Body of pancreas (tissue), 4 donors: Measurements from ENCODE around the gene SNCAIP. TPM values are rescaled to one million over a fixed set of nuclear protein-coding genes. Genes with fewer than 3 reads are reported as not detected.

Experiments
- ATAC-seq: fragments of 150-250 bp; one replicate; pipeline ENCODE4 v1.9.1; 2016
- DNase-seq, 4 donors: peaks; one replicate each; pipeline ENCODE4 v3.0.0-alpha.2; 2019
- H3K27ac ChIP-seq, 4 donors: fragments of 200-600 bp; sonication (generic); 1 replicate in 3 of 4; 2 replicates in 1 of 4; pipeline versions ENCODE4 v1.5.1 to v1.6.1; 2016 to 2019; ENCODE audit warnings: mild to moderate bottlenecking in 1 of 4, mixed read lengths in 1 of 4, moderate library complexity in 1 of 4
- H3K27me3 ChIP-seq, 2 donors: fragments of 200-600 bp; sonication (generic); one replicate each; pipeline ENCODE4 v1.6.0; 2016; ENCODE audit warnings: mild to moderate bottlenecking in 1 of 2
- H3K36me3 ChIP-seq, 2 donors: fragments of 200-600 bp; sonication (generic); replicated peaks in 1 of 2; 2 replicates each; pipeline ENCODE4 v1.5.1; 2016; ENCODE audit warnings: low read depth in 2 of 2; ENCODE audit not compliant: insufficient read depth in 1 of 2
- H3K4me1 ChIP-seq: fragments of 200-600 bp; sonication (generic); one replicate; pipeline ENCODE4 v1.6.0; 2016
- H3K4me3 ChIP-seq, 2 donors: fragments of 200-600 bp; sonication (generic); 1 replicate in 1 of 2; 2 replicates in 1 of 2; pipeline ENCODE4 v1.5.1; 2016 to 2019
- H3K9me3 ChIP-seq, 3 donors: fragments of 200-600 bp; sonication (generic); 1 replicate in 2 of 3; 2 replicates in 1 of 3; pipeline ENCODE4 v1.5.1; 2016
- POLR2A ChIP-seq, 3 donors: fragments of 450-650 bp; IDR thresholded peaks; one replicate each; pipeline ENCODE4 v1.6.1; 2016; ENCODE audit warnings: antibody characterized with exemption in 3 of 3, mild to moderate bottlenecking in 2 of 3
- WGBS, 2 donors: methylation state at CpG; one replicate each; pipeline ENCODE4 v1.1.5; 2017; 5-methylcytosine and 5-hydroxymethylcytosine counted together
- intact Hi-C: fragments of 100-400 bp; cut with DNase I; formaldehyde crosslinking; loops from one replicate; pipeline ENCODE4 v1.15.1; 2023
- total RNA-seq, 2 donors: library from RNA; depleted of rRNA; stranded (reverse); fragments of >200 nt; gene quantifications; one replicate each; pipeline ENCODE4 v1.1.0, GENCODE V29; 2016
- TF ChIP-seq, protein P1 (sequence below), 7 experiments: fragments of 450-650 bp in 4 of 7; fragments of 200-600 bp in 3 of 7; sonication (generic) in 3 of 7; IDR thresholded peaks; one replicate each; pipeline ENCODE4 v1.5.1; 2016 to 2019; ENCODE audit warnings: antibody characterized with exemption in 7 of 7

SNCAIP gene
- total RNA-seq, 2 donors from 2014 or later: 1.3 to 2.6 TPM

DNA sequence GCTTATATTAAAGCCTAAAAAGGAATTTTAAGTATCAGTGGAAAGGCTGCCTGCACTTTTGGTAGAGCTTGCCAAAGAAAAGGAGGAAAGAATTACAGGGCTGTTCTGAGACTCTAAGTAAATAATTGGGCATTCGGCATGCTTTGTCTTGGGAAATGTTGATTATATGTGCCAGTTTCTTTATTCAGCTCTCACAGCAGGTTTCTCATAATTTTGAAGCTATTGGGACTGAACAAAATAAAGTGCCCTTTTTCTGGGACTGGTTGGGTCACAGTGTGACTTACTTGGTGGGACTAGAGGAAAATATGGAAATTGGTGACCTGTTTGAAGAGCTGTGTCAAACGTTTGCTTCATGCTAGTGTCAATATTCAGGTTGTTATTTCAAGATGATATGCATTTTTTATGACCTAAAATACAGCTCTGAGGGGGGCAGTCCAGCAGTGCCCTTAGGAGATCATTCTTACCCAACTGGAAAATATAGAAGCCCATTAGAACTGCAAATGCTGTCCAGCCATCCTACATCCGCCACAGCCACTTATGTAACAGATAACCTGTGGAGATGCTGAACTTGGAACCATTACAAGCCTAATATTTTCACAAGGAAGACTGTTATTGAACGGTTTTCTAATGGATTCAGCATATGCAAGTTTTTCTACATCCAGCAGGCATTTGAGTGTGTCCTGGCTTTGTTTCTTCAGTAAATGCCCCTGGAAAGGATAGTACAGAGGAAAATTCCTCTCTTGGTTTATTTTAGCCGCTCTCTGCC, 122.4 kb downstream of the SNCAIP start:
- H3K4me1 ChIP-seq: no peaks in the 10 kb centered on the region
- H3K4me3 ChIP-seq: no peak overlapping the region
- TF ChIP-seq, protein P1, sequence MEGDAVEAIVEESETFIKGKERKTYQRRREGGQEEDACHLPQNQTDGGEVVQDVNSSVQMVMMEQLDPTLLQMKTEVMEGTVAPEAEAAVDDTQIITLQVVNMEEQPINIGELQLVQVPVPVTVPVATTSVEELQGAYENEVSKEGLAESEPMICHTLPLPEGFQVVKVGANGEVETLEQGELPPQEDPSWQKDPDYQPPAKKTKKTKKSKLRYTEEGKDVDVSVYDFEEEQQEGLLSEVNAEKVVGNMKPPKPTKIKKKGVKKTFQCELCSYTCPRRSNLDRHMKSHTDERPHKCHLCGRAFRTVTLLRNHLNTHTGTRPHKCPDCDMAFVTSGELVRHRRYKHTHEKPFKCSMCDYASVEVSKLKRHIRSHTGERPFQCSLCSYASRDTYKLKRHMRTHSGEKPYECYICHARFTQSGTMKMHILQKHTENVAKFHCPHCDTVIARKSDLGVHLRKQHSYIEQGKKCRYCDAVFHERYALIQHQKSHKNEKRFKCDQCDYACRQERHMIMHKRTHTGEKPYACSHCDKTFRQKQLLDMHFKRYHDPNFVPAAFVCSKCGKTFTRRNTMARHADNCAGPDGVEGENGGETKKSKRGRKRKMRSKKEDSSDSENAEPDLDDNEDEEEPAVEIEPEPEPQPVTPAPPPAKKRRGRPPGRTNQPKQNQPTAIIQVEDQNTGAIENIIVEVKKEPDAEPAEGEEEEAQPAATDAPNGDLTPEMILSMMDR (IDR thresholded peaks at IDR 0.05): no peak
- H3K27ac ChIP-seq: no peak overlapping the region
- ATAC-seq (no peak), DNase-seq (no peak)
- intact Hi-C loops: no loop called here
- H3K27me3 ChIP-seq: no peaks in the 10 kb centered on the region
- 49 to 57% methylated on average over 5 of the region's 5 CpGs for WGBS, 2 donors
- H3K9me3 ChIP-seq: no peaks in the 10 kb centered on the region
- no peaks in the 10 kb centered on the region for H3K36me3 ChIP-seq

DNA sequence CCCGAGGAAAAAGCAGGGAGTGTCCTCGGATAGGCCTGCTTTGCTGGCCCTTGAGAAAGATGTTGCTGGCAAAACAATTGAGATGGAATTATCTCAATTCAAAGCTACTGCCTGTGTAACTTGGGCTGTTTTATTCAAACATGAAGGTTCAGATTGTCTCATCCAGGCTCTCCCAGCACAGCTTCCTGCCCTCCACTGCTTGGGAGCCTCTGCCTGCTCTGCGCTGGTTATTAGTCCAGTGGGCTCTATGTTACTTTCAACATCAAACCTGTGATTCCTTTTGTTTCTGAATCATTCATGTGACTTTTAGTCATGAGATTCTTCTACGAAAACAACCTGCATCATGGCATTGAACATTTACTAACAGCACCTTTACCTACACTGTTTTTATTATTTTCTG, 123.2 kb downstream of the SNCAIP start:
- WGBS, 2 donors: 68 to 81% methylated on average over 4 of the region's 4 CpGs
- Histone ChIP-seq H3K36me3 (no peaks in the 10 kb centered on the region), H3K27me3 (no peaks in the 10 kb centered on the region), H3K27ac (no peak overlapping the region), H3K4me3 (no peak overlapping the region), H3K9me3 (no peaks in the 10 kb centered on the region), H3K4me1 (no peaks in the 10 kb centered on the region)
- no peak for DNase-seq
- intact Hi-C loops: no loop called here
- TF ChIP-seq, protein P1 (IDR thresholded peaks at IDR 0.05): no peak
- TF ChIP-seq POLR2A (IDR thresholded peaks at IDR 0.05): no peak
- ATAC-seq: no peak

DNA sequence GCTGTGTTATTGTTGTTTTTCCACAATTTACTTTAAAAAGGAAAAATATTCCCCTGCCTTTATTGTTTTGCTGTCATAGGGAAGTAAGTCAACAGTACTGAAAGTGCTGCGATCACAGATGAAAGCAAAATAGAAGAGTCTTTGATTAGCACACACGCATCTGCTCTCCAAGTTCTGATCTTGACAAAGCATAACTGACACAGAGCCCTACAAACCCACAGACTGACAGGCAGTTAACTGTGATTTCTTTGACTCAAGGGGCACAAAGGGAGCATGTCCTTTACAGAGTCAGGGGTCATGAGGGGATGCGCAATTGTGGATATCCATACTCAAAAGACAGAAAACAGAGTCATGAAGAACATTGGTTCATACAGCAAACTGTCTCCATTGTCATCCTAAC, 123.7 kb downstream of the SNCAIP start:
- H3K4me1 ChIP-seq: no peaks in the 10 kb centered on the region
- H3K27ac ChIP-seq: no peak overlapping the region
- no peak overlapping the region for H3K4me3 ChIP-seq
- DNase-seq (no peak), ATAC-seq (no peak)
- no peaks in the 10 kb centered on the region for H3K27me3 ChIP-seq
- no peaks in the 10 kb centered on the region for H3K9me3 ChIP-seq
- TF ChIP-seq, protein P1 (IDR thresholded peaks at IDR 0.05): no peak
- no peak for TF ChIP-seq POLR2A (IDR thresholded peaks at IDR 0.05)
- intact Hi-C loops: no loop called here
- WGBS, 2 donors: 82 to 91% methylated on average over 3 of the region's 3 CpGs
- H3K36me3 ChIP-seq: no peaks in the 10 kb centered on the region

DNA sequence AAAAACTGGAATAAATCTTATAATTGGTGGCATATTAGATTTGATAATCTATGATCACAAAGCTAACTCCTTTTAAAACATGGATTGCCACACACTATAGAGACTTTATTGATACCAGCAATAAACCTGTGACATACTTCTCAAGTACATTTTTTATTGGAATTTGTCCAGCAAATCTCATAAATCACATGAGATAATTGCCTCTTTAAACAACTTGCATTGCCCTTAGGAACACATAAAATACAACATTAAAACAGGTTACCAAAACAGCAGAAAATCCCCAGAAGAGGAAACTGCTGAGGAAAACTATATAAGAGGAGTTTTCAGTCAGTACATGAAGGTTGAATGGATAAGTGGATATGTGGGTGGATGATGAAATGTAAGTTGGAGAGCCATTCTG, 124.6 kb downstream of the SNCAIP start:
- H3K4me1 ChIP-seq: no peaks in the 10 kb centered on the region
- ATAC-seq (no peak), DNase-seq (no peak)
- no peak overlapping the region for H3K27ac ChIP-seq
- H3K36me3 ChIP-seq: no peaks in the 10 kb centered on the region
- no peak overlapping the region for H3K4me3 ChIP-seq
- TF ChIP-seq, protein P1 (IDR thresholded peaks at IDR 0.05): no peak
- TF ChIP-seq POLR2A (IDR thresholded peaks at IDR 0.05): no peak
- H3K9me3 ChIP-seq: no peaks in the 10 kb centered on the region
- no peaks in the 10 kb centered on the region for H3K27me3 ChIP-seq
- intact Hi-C loops: no loop called here

GRCh38 chr5:122439645-122440044, 127.6 kb downstream of the SNCAIP start:
- no peaks in the 10 kb centered on the region for H3K4me1 ChIP-seq
- no peaks in the 10 kb centered on the region for H3K27me3 ChIP-seq
- no peak for DNase-seq
- WGBS, 2 donors: 75 to 89% methylated on average over 1 of the region's 1 CpG
- no peak overlapping the region for H3K4me3 ChIP-seq
- no peak for ATAC-seq
- H3K27ac ChIP-seq: no peak overlapping the region
- intact Hi-C loops: no loop called here
- H3K9me3 ChIP-seq: no peaks in the 10 kb centered on the region
- TF ChIP-seq POLR2A (IDR thresholded peaks at IDR 0.05): no peak
- TF ChIP-seq, protein P1 (IDR thresholded peaks at IDR 0.05): no peak
- no peaks in the 10 kb centered on the region for H3K36me3 ChIP-seq
